NCI-H2107 treated with DMSO at 0.1 percent for 48 hours (cell line): Measurements from ENCODE around the gene NTRK1.

Experiments used
- DNase-seq: peaks from one replicate; lab custom pipeline; 2025; ENCODE audit not compliant: unreplicated experiment; lab: John Stamatoyannopoulos, UW

The NTRK1 gene

GRCh38 chr1:156877433-156878170 is 16.9 kb downstream of the NTRK1 start:
- no peak for DNase-seq

GRCh38 chr1:156879876-156880275 is 19.2 kb downstream of the NTRK1 start:
- no peak for DNase-seq

- no peak for DNase-seq
Measured at GRCh38 chr1:156880473-156880872, 19.8 kb downstream of the NTRK1 start.

- DNase-seq = no peak
Measured at GRCh38 chr1:156881101-156881500, 20.4 kb downstream of the NTRK1 start.

GRCh38 chr1:156881663-156882062 is 21.0 kb downstream of the NTRK1 start:
- DNase-seq = no peak

- no peak for DNase-seq
Measured at GRCh38 chr1:156882543-156882942, 21.9 kb downstream of the NTRK1 start.

GRCh38 chr1:156883919-156884318 is 23.3 kb downstream of the NTRK1 start:
- DNase-seq = no peak

- no peak for DNase-seq
Measured at GRCh38 chr1:156884560-156885184, 24.0 kb downstream of the NTRK1 start.

- no peak for DNase-seq
Measured at GRCh38 chr1:156885314-156885713, 24.6 kb downstream of the NTRK1 start.

GRCh38 chr1:156885880-156886355 is 25.3 kb downstream of the NTRK1 start:
- no peak for DNase-seq

- DNase-seq = no peak
Measured at GRCh38 chr1:156886583-156887281, 26.1 kb downstream of the NTRK1 start.

- DNase-seq = no peak
Measured at GRCh38 chr1:156887317-156887716, 26.7 kb downstream of the NTRK1 start.

GRCh38 chr1:156887734-156888133 is 27.1 kb downstream of the NTRK1 start:
- DNase-seq = no peak

GRCh38 chr1:156889802-156890580 is 29.3 kb downstream of the NTRK1 start:
- DNase-seq = peak; percentile 53

- DNase-seq = peak; percentile 39
Measured at GRCh38 chr1:156892190-156893047, 31.8 kb downstream of the NTRK1 start.

GRCh38 chr1:156893048-156893953 is 32.6 kb downstream of the NTRK1 start, which contains the start of gene PEAR1:
TSS of gene PEAR1 (plus strand) at chr1:156893718. CDS start at chr1:156903927, 10,209 bp downstream.
- no peak for DNase-seq

- no peak for DNase-seq
Measured at GRCh38 chr1:156894001-156894400, 33.3 kb downstream of the NTRK1 start.

- DNase-seq = no peak
Measured at GRCh38 chr1:156894711-156895454, 34.2 kb downstream of the NTRK1 start.
